Heart right ventricle (tissue), 16 donors: ENCODE results near the gene DNAH17. TPM values are rescaled to one million over a fixed set of nuclear protein-coding genes. Genes with fewer than 3 reads are reported as not detected.

ENCODE experiments used
- ATAC-seq, 8 donors: fragments of 200-7000 bp; cut with Tn5 transposase; one replicate each; pipeline ENCODE4 v1.9.1; 2020; ENCODE audit warnings: mild to moderate bottlenecking in 8 of 8, moderate library complexity in 8 of 8, moderate number of reproducible peaks in 1 of 8
- DNase-seq, 2 donors: peaks; one replicate each; pipeline ENCODE4 v3.0.0-alpha.2; 2020
- H3K27ac ChIP-seq, 10 donors: fragments of 200-600 bp; sonication (generic) in 2 of 10; one replicate each; pipeline versions ENCODE4 v1.5.0 to v1.8.0; 2020 to 2022; ENCODE audit warnings: mild to moderate bottlenecking in 3 of 10
- H3K27me3 ChIP-seq, 7 donors: fragments of 200-600 bp; one replicate each; pipeline ENCODE4 v1.8.0; 2021 to 2022; ENCODE audit warnings: mild to moderate bottlenecking in 2 of 7
- H3K36me3 ChIP-seq, 9 donors: fragments of 200-600 bp; sonication (generic) in 1 of 9; one replicate each; pipeline versions ENCODE4 v1.5.0 to v1.8.0; 2020 to 2022; ENCODE audit warnings: mild to moderate bottlenecking in 2 of 9
- H3K4me1 ChIP-seq, 9 donors: fragments of 200-600 bp; sonication (generic) in 1 of 9; one replicate each; pipeline versions ENCODE4 v1.5.0 to v1.8.0; 2020 to 2022; ENCODE audit warnings: mild to moderate bottlenecking in 4 of 9
- H3K4me3 ChIP-seq, 10 donors: fragments of 200-600 bp; sonication (generic) in 2 of 10; one replicate each; pipeline versions ENCODE4 v1.5.0 to v1.8.0; 2020 to 2022; ENCODE audit warnings: mild to moderate bottlenecking in 7 of 10, moderate library complexity in 2 of 10
- H3K9me3 ChIP-seq, 11 donors: fragments of 200-600 bp in 10 of 11; sonication (generic) in 2 of 11; one replicate each; pipeline versions ENCODE4 v1.5.0 to v1.8.0; 2013 to 2022; ENCODE audit warnings: mild to moderate bottlenecking in 2 of 11, control low read depth in 1 of 11, moderate library complexity in 1 of 11
- CTCF ChIP-seq, 9 donors: fragments of 200-600 bp; sonication (generic) in 2 of 9; IDR thresholded peaks; one replicate each; pipeline versions ENCODE4 v1.5.0 to v1.8.0; 2021 to 2022; ENCODE audit warnings: antibody characterized with exemption in 9 of 9, mild to moderate bottlenecking in 5 of 9, moderate library complexity in 1 of 9
- WGBS, 2 donors: extraction: QIAGEN DNeasy Blood & Tissue Kit; methylation state at CpG; one replicate each; pipeline ENCODE4 v1.1.7; 2013; ENCODE audit warnings: inconsistent platforms in 1 of 2; 5-methylcytosine and 5-hydroxymethylcytosine counted together
- intact Hi-C, 10 donors: fragments of 100-400 bp; cut with DNase I; formaldehyde crosslinking; loops; one replicate each; pipeline versions ENCODE4 v1.11.1 to v1.14.2; 2022
- polyA plus RNA-seq, 2 donors: library from polyadenylated mRNA; stranded (reverse); fragments of 200-250 nt; gene quantifications; one replicate each; pipeline ENCODE4 v1.2.3, GENCODE V29; 2013
- total RNA-seq, 10 donors: library from RNA; stranded (reverse); fragmentation: NEBNext Ultra II Directional in 3 of 10; extraction: Animal tissue kit (Norgen Biotek cat#: 25700) in 3 of 10; gene quantifications; one replicate each; pipeline versions ENCODE4 v1.2.1 to v1.2.4, GENCODE V29; 2021 to 2023
- donor health status: Arrhythmogenic right ventricular cardiomyopathy.
- donor health status: ischemic (EF 13 %, LVEDD 7.1; RV severe dilation, severe dysfunction).
- donor health status: healthy with polysubstance abuse.
- donor health status: DM: no; HTN: yes; CAD: no.
- donor health status: DM: no; HTN: no; CAD: no.
- donor health status: ischemic (EF 25% LVEDD 6.9; RV normal size, moderate dysfunction).
- donor health status: ischemic (EF 25% LVEDD 5.7; RV mildly dilated, moderate dysfunction).
- donor health status: healthy.
- donor health status: DM: yes; HTN: yes; CAD: no.
- donor health status: Ischemic cardiomyopathy.
- donor health status: ischemic (EF 35%, LVEDD 5.7; RV mildly dilated, moderate dysfunction).
- donor health status: nonischemic (EF 11% LVEDD 7.7; RV severe dilation, severe dysfunction).
- donor health status: DM: yes; HTN: yes; CAD: no.
- donor health status: PGD.
- donor health status: ischemic (EF 29% LVEDD 5.4; RV normal size, mild dysfunction).
- donor health status: nonischemic (EF 23%, LVEDD 6.1; RV moderate dilation, normal function).

The DNAH17 gene
- total and polyA plus RNA-seq, 12 donors: 0.05 to 0.30 (median 0.09) TPM; not detected in 4

- no peak overlapping the region for H3K27ac ChIP-seq
- H3K4me3 ChIP-seq: no peak overlapping the region
- no peak for DNase-seq
- intact Hi-C loops: no loop called here
- H3K4me1 ChIP-seq: no peaks in the 10 kb centered on the region
- no peaks in the 10 kb centered on the region for H3K9me3 ChIP-seq
- ATAC-seq: no peak
- 59 to 76% methylated on average over 16 of the region's 16 CpGs for WGBS, 2 donors
- no peaks in the 10 kb centered on the region for H3K36me3 ChIP-seq
- H3K27me3 ChIP-seq: peaks cover 0 to 22% (median 14%) of the 10 kb centered on the region in 7 donors
- TF ChIP-seq CTCF (IDR thresholded peaks at IDR 0.05): no peak
Measured at GRCh38 chr17:78475211-78475610, 102.0 kb downstream of the DNAH17 start.

GRCh38 chr17:78474614-78475146 is 102.5 kb downstream of the DNAH17 start:
- H3K4me3 ChIP-seq: no peak overlapping the region
- no peaks in the 10 kb centered on the region for H3K36me3 ChIP-seq
- ATAC-seq: peak in 1 of 8 donors; percentile 12
- DNase-seq: no peak
- no peak for TF ChIP-seq CTCF (IDR thresholded peaks at IDR 0.05)
- H3K9me3 ChIP-seq: no peaks in the 10 kb centered on the region
- intact Hi-C loops: no loop called here
- H3K27ac ChIP-seq: no peak overlapping the region
- H3K27me3 ChIP-seq: peaks cover 0 to 22% (median 14%) of the 10 kb centered on the region in 7 donors
- WGBS, 2 donors: 62 to 63% methylated on average over 18 of the region's 18 CpGs
- no peaks in the 10 kb centered on the region for H3K4me1 ChIP-seq

- WGBS, 2 donors: 84 to 92% methylated on average over 12 of the region's 12 CpGs
- no peak for DNase-seq
- peaks cover 0 to 22% (median 14%) of the 10 kb centered on the region in 7 donors for H3K27me3 ChIP-seq
Measured at GRCh38 chr17:78473951-78474613, 103.1 kb downstream of the DNAH17 start.

More at GRCh38 chr17:78473951-78474613, 103.1 kb downstream of the DNAH17 start:
- TF ChIP-seq CTCF (IDR thresholded peaks at IDR 0.05): no peak
- H3K4me1 ChIP-seq: no peaks in the 10 kb centered on the region
- H3K36me3 ChIP-seq: no peaks in the 10 kb centered on the region
- intact Hi-C loops: no loop called here
- H3K27ac ChIP-seq: no peak overlapping the region
- no peak for ATAC-seq
- H3K9me3 ChIP-seq: no peaks in the 10 kb centered on the region
- no peak overlapping the region for H3K4me3 ChIP-seq
